Loucy (cell line): ENCODE results near the gene TAGAP.

ENCODE experiments used
- H2AFZ ChIP-seq: fragments of 200-600 bp; sonication (generic); 2 replicates; pipeline ENCODE4 v1.6.0; 2016; ENCODE audit warnings: antibody characterized with exemption, mild to moderate bottlenecking, low read length, moderate library complexity
- H3F3A ChIP-seq: fragments of 200-600 bp; 2 replicates; pipeline ENCODE4 v1.6.0; 2016; ENCODE audit warnings: antibody characterized with exemption, low read depth, mild to moderate bottlenecking
- H3K27me3 ChIP-seq: fragments of 200-600 bp; sonication (generic); 2 replicates; pipeline ENCODE4 v1.6.1; 2014; ENCODE audit warnings: low read length, mild to moderate bottlenecking; ENCODE audit not compliant: insufficient read depth, poor library complexity, severe bottlenecking
- H3K36me3 ChIP-seq: fragments of 200-600 bp; sonication (generic); 2 replicates; pipeline ENCODE4 v1.6.1; 2016; ENCODE audit warnings: low read length; ENCODE audit not compliant: insufficient read depth
- H3K4me1 ChIP-seq: fragments of 200-600 bp; sonication (generic); 2 replicates; pipeline ENCODE4 v1.5.1; 2014; ENCODE audit warnings: low read length, mild to moderate bottlenecking; ENCODE audit not compliant: insufficient read depth, poor library complexity, severe bottlenecking
- H3K4me2 ChIP-seq: fragments of 200-600 bp; sonication (generic); 2 replicates; pipeline ENCODE4 v1.6.0; 2014; ENCODE audit warnings: antibody characterized with exemption, low read length, low read depth, mild to moderate bottlenecking; ENCODE audit not compliant: poor library complexity, severe bottlenecking
- H3K4me3 ChIP-seq: fragments of 200-600 bp; sonication (generic); 2 replicates; pipeline ENCODE4 v1.5.1; 2014; ENCODE audit warnings: low read length, mild to moderate bottlenecking, mixed read lengths; ENCODE audit not compliant: poor library complexity, severe bottlenecking
- H3K79me2 ChIP-seq: fragments of 200-600 bp; sonication (generic); 2 replicates; pipeline ENCODE4 v1.6.1; 2014; ENCODE audit warnings: low read length; ENCODE audit not compliant: insufficient read depth
- H3K9ac ChIP-seq: fragments of 200-600 bp; sonication (generic); 2 replicates; pipeline ENCODE4 v1.6.0; 2014; ENCODE audit warnings: mild to moderate bottlenecking, low read depth, low read length, moderate library complexity; ENCODE audit not compliant: poor library complexity, severe bottlenecking
- H3K9me2 ChIP-seq: fragments of 200-600 bp; sonication (generic); replicated peaks from 2 replicates; pipeline ENCODE4 v1.6.1; 2016; ENCODE audit warnings: low read depth, low read length, mixed read lengths
- H3K9me3 ChIP-seq: fragments of 200-600 bp; sonication (generic); 2 replicates; pipeline ENCODE4 v1.6.1; 2014; ENCODE audit warnings: mild to moderate bottlenecking, antibody characterized with exemption, low read length, low read depth; ENCODE audit not compliant: insufficient read depth
- H4K20me1 ChIP-seq: fragments of 200-600 bp; sonication (generic); 2 replicates; pipeline ENCODE4 v1.6.0; 2014; ENCODE audit warnings: antibody characterized with exemption, low read length, mild to moderate bottlenecking; ENCODE audit not compliant: insufficient read depth, poor library complexity, severe bottlenecking
- CTCF ChIP-seq: fragments of 200-600 bp; sonication (generic); conservative IDR thresholded peaks from 2 replicates; pipeline ENCODE4 v1.5.1; 2014; ENCODE audit warnings: mild to moderate bottlenecking, antibody characterized with exemption, low read length
- EZH2phosphoT487 ChIP-seq: fragments of 200-600 bp; IDR thresholded peaks from 2 replicates; pipeline ENCODE4 v1.6.1; 2018; ENCODE audit warnings: antibody characterized with exemption, mild to moderate bottlenecking, moderate library complexity, borderline replicate concordance

The TAGAP gene

GRCh38 chr6:159056003-159056402 is 11.2 kb upstream of the TAGAP start:
- Histone ChIP-seq H3K4me3 (no peak overlapping the region), H3K27me3 (no peaks in the 10 kb centered on the region), H3K36me3 (no peaks in the 10 kb centered on the region), H3K4me1 (peaks cover 36% of the 10 kb centered on the region), H3K9me3 (no peaks in the 10 kb centered on the region), H4K20me1 (no peaks in the 10 kb centered on the region), H3K9me2 (no peaks in the 10 kb centered on the region), H3K79me2 (no peaks in the 10 kb centered on the region), H2AFZ (peak overlapping the region; percentile 69), H3K9ac (no peak overlapping the region), H3F3A (no peaks in the 10 kb centered on the region), H3K4me2 (peak overlapping the region; percentile 51)
- TF ChIP-seq EZH2phosphoT487 (no peak), CTCF (no peak)

- peaks cover 36% of the 10 kb centered on the region for H3K4me1 ChIP-seq
- H3K36me3 ChIP-seq = no peaks in the 10 kb centered on the region
- H3K9me3 ChIP-seq = no peaks in the 10 kb centered on the region
- H3F3A ChIP-seq = no peaks in the 10 kb centered on the region
- no peak overlapping the region for H2AFZ ChIP-seq
- no peaks in the 10 kb centered on the region for H3K9me2 ChIP-seq
- no peaks in the 10 kb centered on the region for H4K20me1 ChIP-seq
- no peak for TF ChIP-seq EZH2phosphoT487
- no peak for TF ChIP-seq CTCF
- no peaks in the 10 kb centered on the region for H3K79me2 ChIP-seq
- H3K9ac ChIP-seq = no peak overlapping the region
- no peak overlapping the region for H3K4me3 ChIP-seq
- peak overlapping the region; percentile 19 for H3K4me2 ChIP-seq
- no peaks in the 10 kb centered on the region for H3K27me3 ChIP-seq
Observed at GRCh38 chr6:159053781-159054398, 9.1 kb upstream of the TAGAP start.

GRCh38 chr6:159052720-159053119 is 7.9 kb upstream of the TAGAP start:
- no peaks in the 10 kb centered on the region for H3K79me2 ChIP-seq
- H3K27me3 ChIP-seq = no peaks in the 10 kb centered on the region
- H3K36me3 ChIP-seq = no peaks in the 10 kb centered on the region
- H3K9me3 ChIP-seq = no peaks in the 10 kb centered on the region
- no peak overlapping the region for H3K9ac ChIP-seq
- no peak overlapping the region for H3K4me3 ChIP-seq
- H3K4me2 ChIP-seq = no peak overlapping the region
- no peaks in the 10 kb centered on the region for H3K9me2 ChIP-seq
- H4K20me1 ChIP-seq = no peaks in the 10 kb centered on the region
- no peak overlapping the region for H2AFZ ChIP-seq
- H3F3A ChIP-seq = no peaks in the 10 kb centered on the region
- TF ChIP-seq CTCF (no peak), EZH2phosphoT487 (no peak)
- H3K4me1 ChIP-seq = peaks cover 36% of the 10 kb centered on the region
